GM12872 (cell line): Measurements from ENCODE around the gene CAPN14.

ENCODE experiments used
- CTCF ChIP-seq: IDR thresholded peaks from 3 replicates; pipeline ENCODE4 v1.5.1; 2011; ENCODE audit warnings: low read depth, mild to moderate bottlenecking, low read length, moderate library complexity; ENCODE audit not compliant: insufficient read depth

CAPN14 gene

GRCh38 chr2:31200972-31201371, 16.3 kb downstream of the CAPN14 start:
- no peak for TF ChIP-seq CTCF

GRCh38 chr2:31199206-31199605, 18.1 kb downstream of the CAPN14 start:
- no peak for TF ChIP-seq CTCF

GRCh38 chr2:31197669-31198068, 19.6 kb downstream of the CAPN14 start:
- TF ChIP-seq CTCF: no peak

GRCh38 chr2:31197166-31197565, 20.1 kb downstream of the CAPN14 start:
- TF ChIP-seq CTCF: no peak

- TF ChIP-seq CTCF: no peak
These were observed 20.7 kb downstream of the CAPN14 start for GRCh38 chr2:31196622-31197021.

DNA sequence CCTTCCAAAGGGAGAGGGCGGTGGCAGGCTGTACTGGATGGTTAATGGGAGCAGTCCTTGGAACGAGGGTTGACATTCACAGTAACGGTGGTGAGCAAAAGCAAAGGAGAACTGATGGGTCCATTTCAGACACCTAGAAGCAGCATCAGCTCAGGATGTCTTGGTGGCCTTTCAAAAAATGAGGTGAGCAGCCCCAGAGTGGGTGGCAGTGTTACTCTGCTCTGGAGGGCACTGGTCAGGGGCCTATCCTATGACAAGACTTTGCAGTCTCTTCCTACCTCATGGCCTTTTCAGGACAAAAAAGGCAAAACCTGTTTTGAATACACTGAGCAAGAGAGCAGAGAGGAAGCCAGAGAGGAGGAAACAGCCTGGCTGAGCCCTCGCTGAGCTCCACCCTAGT, 23.5 kb downstream of the CAPN14 start:
- TF ChIP-seq CTCF: no peak

- no peak for TF ChIP-seq CTCF
These were observed 24.4 kb downstream of the CAPN14 start for GRCh38 chr2:31192851-31193392.
